ENCODE results near the gene CHRND.

DNA sequence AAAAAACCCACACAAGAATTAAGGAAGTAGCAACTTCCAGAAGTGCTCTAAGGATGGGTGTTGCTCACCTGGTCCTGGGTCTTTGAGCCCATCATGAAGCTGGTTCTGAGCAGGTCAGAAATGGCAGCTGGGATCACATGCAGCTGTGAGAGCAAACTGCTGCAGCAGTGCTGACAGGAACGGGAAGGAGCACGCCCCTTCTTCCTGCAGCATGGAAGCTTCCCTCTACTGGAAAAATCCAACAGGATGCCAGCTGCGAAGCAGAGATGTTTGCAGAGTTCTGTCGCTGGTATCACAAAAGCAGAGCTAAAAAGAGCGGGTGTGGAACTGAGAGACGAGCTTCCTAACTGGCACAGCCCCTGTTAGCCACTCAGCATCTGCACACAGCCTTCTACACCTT lies 58.3 kb downstream of the CHRND start:
- no peak for TF ChIP-seq YY1 (IDR thresholded peaks at IDR 0.05; ENCODE audit: low read depth)
- TF ChIP-seq, protein P1, sequence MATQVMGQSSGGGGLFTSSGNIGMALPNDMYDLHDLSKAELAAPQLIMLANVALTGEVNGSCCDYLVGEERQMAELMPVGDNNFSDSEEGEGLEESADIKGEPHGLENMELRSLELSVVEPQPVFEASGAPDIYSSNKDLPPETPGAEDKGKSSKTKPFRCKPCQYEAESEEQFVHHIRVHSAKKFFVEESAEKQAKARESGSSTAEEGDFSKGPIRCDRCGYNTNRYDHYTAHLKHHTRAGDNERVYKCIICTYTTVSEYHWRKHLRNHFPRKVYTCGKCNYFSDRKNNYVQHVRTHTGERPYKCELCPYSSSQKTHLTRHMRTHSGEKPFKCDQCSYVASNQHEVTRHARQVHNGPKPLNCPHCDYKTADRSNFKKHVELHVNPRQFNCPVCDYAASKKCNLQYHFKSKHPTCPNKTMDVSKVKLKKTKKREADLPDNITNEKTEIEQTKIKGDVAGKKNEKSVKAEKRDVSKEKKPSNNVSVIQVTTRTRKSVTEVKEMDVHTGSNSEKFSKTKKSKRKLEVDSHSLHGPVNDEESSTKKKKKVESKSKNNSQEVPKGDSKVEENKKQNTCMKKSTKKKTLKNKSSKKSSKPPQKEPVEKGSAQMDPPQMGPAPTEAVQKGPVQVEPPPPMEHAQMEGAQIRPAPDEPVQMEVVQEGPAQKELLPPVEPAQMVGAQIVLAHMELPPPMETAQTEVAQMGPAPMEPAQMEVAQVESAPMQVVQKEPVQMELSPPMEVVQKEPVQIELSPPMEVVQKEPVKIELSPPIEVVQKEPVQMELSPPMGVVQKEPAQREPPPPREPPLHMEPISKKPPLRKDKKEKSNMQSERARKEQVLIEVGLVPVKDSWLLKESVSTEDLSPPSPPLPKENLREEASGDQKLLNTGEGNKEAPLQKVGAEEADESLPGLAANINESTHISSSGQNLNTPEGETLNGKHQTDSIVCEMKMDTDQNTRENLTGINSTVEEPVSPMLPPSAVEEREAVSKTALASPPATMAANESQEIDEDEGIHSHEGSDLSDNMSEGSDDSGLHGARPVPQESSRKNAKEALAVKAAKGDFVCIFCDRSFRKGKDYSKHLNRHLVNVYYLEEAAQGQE (IDR thresholded peaks at IDR 0.05; ENCODE audit: low read depth) = no peak
